GM23338 (cell line): ENCODE data around the gene GAGE12C. TPM values are rescaled to one million over a fixed set of nuclear protein-coding genes. Genes with fewer than 3 reads are reported as not detected.
"Not testable (repeated sequence)": the region's sequence is repeated elsewhere in the genome, so short reads cannot be mapped to it uniquely, and the experiment has no call there.

Source experiments
- ATAC-seq: fragments of 200-7000 bp; cut with Tn5 transposase; 3 replicates; pipeline ENCODE4 v1.9.1; 2020
- DNase-seq: peaks from one replicate; pipeline ENCODE4 v3.0.0-alpha.2; 2015; ENCODE audit warnings: low spot score
- H2AFZ ChIP-seq: fragments of 200-600 bp; sonication (generic); 2 replicates; pipeline ENCODE4 v1.8.0; 2016; ENCODE audit warnings: antibody characterized with exemption, mild to moderate bottlenecking, moderate library complexity
- H3F3A ChIP-seq: fragments of 200-600 bp; sonication (generic); replicated peaks from 2 replicates; pipeline ENCODE4 v1.8.0; 2017; ENCODE audit warnings: antibody characterized with exemption, mixed run types, low read depth
- H3K27ac ChIP-seq: fragments of 200-600 bp; sonication (generic); 2 replicates; pipeline ENCODE4 v1.6.1; 2016; ENCODE audit warnings: low read depth
- H3K27me3 ChIP-seq: fragments of 200-600 bp; sonication (generic); 2 replicates; pipeline ENCODE4 v1.8.0; 2016; ENCODE audit warnings: mild to moderate bottlenecking, mixed run types, moderate library complexity; ENCODE audit not compliant: insufficient read depth
- H3K36me3 ChIP-seq: fragments of 200-600 bp; sonication (generic); 2 replicates; pipeline ENCODE4 v1.8.0; 2016; ENCODE audit warnings: mild to moderate bottlenecking; ENCODE audit not compliant: insufficient read depth
- H3K4me1 ChIP-seq: fragments of 200-600 bp; sonication (generic); 2 replicates; pipeline ENCODE4 v1.8.0; 2016; ENCODE audit warnings: mild to moderate bottlenecking, moderate library complexity; ENCODE audit not compliant: insufficient read depth
- H3K4me2 ChIP-seq: fragments of 200-600 bp; sonication (generic); 2 replicates; pipeline ENCODE4 v1.7.1; 2017; ENCODE audit warnings: mixed run types
- H3K4me3 ChIP-seq: fragments of 200-600 bp; sonication (generic); 2 replicates; pipeline ENCODE4 v1.6.1; 2016; ENCODE audit warnings: mixed run types
- H3K79me2 ChIP-seq: fragments of 200-600 bp; sonication (generic); replicated peaks from 2 replicates; pipeline ENCODE4 v1.8.0; 2017; ENCODE audit warnings: mild to moderate bottlenecking; ENCODE audit not compliant: insufficient read depth
- H3K9me2 ChIP-seq: fragments of 200-600 bp; sonication (generic); 2 replicates; pipeline ENCODE4 v1.8.0; 2017; ENCODE audit not compliant: insufficient read depth
- H4K20me1 ChIP-seq: fragments of 200-600 bp; sonication (generic); replicated peaks from 2 replicates; pipeline ENCODE4 v1.8.0; 2017; ENCODE audit warnings: mild to moderate bottlenecking; ENCODE audit not compliant: insufficient read depth
- H3K27ac Mint-ChIP-seq: 2 replicates; pipeline ENCODE4 v1.8.0; 2020; ENCODE audit warnings: inconsistent platforms, mild to moderate bottlenecking, moderate library complexity, mixed read lengths
- H3K27me3 Mint-ChIP-seq: 3 replicates; pipeline ENCODE4 v1.8.0; 2022; ENCODE audit warnings: low read depth, mild to moderate bottlenecking, moderate library complexity, mixed read lengths, inconsistent platforms; ENCODE audit not compliant: insufficient read depth, poor library complexity
- H3K36me3 Mint-ChIP-seq: 3 replicates; pipeline ENCODE4 v1.8.0; 2021; ENCODE audit warnings: low read depth, mild to moderate bottlenecking, inconsistent platforms, moderate library complexity, mixed read lengths
- H3K4me1 Mint-ChIP-seq: 3 replicates; pipeline ENCODE4 v1.8.0; 2020; ENCODE audit warnings: mild to moderate bottlenecking, inconsistent platforms, mixed read lengths
- H3K4me3 Mint-ChIP-seq: 3 replicates; pipeline ENCODE4 v1.8.0; 2021; ENCODE audit warnings: moderate library complexity, mild to moderate bottlenecking, inconsistent platforms, mixed read lengths
- H3K9me3 Mint-ChIP-seq: 3 replicates; pipeline ENCODE4 v1.8.0; 2020; ENCODE audit warnings: moderate library complexity, mild to moderate bottlenecking, inconsistent platforms, mixed read lengths
- long read RNA-seq: library from polyadenylated mRNA; unstranded; transcript quantifications from one replicate; pipeline ENCODE4 v2.0.0, GENCODE V29; 2020; ENCODE audit not compliant: unreplicated experiment
- polyA plus RNA-seq: library from polyadenylated mRNA; unstranded; fragments of >200 nt; fragmentation: Nextera tagmentation; extraction: Ambion mirVana; gene quantifications from 2 replicates; pipeline ENCODE4 v1.2.1, GENCODE V29; 2016
- total RNA-seq: library from RNA; depleted of rRNA; stranded (reverse); fragments of >200 nt; shearing (Covaris generic); gene quantifications from 2 replicates; pipeline ENCODE4 v1.2.3, GENCODE V29; 2014; rRNA removed

The GAGE12C gene, protein sequence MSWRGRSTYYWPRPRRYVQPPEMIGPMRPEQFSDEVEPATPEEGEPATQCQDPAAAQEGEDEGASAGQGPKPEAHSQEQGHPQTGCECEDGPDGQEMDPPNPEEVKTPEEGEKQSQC
- not detected in 2 replicates for total RNA-seq
- not detected in 2 replicates for polyA plus RNA-seq
- long read RNA-seq = 0 reads

GRCh38 chrX:49531877-49532276, at the start of gene GAGE12C:
Gene GAGE12C (plus strand): TSS chrX:49532177. CDS start chrX:49533332, 1,155 bp downstream.
- ATAC-seq, H2AFZ ChIP-seq, H3K27me3 ChIP-seq: not testable (repeated sequence)

DNA sequence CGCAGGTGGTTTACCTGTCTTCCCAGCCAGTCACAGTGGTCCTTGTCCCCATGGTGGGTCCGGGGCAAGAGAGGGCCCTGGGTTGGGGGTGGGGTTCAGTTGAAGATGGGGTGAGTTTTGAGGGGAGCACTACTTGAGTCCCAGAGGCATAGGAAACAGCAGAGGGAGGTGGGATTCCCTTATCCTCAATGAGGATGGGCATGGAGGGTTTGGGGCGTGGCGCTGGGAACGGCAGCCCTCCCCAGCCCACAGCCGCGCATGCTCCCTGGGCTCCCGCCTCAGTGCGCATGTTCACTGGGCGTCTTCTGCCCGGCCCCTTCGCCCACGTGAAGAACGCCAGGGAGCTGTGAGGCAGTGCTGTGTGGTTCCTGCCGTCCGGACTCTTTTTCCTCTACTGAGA, 9.5 kb downstream of the GAGE12C start, which contains the start of gene GAGE12D:
TSS of gene GAGE12D (plus strand) at position 301 of the 400 bp plus-strand sequence. CDS start 1,155 bp downstream, outside the sequence.
- H3K4me3 ChIP-seq, H3K27ac ChIP-seq, H3K4me1 ChIP-seq, H3K79me2 ChIP-seq, H3F3A ChIP-seq, DNase-seq, ATAC-seq, H3K27me3 Mint-ChIP-seq, H3K4me2 ChIP-seq, H3K27me3 ChIP-seq, H4K20me1 ChIP-seq, H3K36me3 Mint-ChIP-seq, H3K4me3 Mint-ChIP-seq, H3K27ac Mint-ChIP-seq, H3K9me3 Mint-ChIP-seq, H3K4me1 Mint-ChIP-seq, H3K36me3 ChIP-seq, H2AFZ ChIP-seq, H3K9me2 ChIP-seq: not testable (repeated sequence)

More at GRCh38 chrX:49531877-49532276, at the start of gene GAGE12C:
- H3K9me2 ChIP-seq, DNase-seq, H3K27me3 Mint-ChIP-seq, H3K36me3 Mint-ChIP-seq, H3K79me2 ChIP-seq, H3K4me1 Mint-ChIP-seq, H3F3A ChIP-seq, H3K4me3 ChIP-seq, H3K27ac Mint-ChIP-seq, H3K4me2 ChIP-seq, H3K4me1 ChIP-seq, H3K9me3 Mint-ChIP-seq, H4K20me1 ChIP-seq, H3K36me3 ChIP-seq, H3K27ac ChIP-seq, H3K4me3 Mint-ChIP-seq: not testable (repeated sequence)

DNA sequence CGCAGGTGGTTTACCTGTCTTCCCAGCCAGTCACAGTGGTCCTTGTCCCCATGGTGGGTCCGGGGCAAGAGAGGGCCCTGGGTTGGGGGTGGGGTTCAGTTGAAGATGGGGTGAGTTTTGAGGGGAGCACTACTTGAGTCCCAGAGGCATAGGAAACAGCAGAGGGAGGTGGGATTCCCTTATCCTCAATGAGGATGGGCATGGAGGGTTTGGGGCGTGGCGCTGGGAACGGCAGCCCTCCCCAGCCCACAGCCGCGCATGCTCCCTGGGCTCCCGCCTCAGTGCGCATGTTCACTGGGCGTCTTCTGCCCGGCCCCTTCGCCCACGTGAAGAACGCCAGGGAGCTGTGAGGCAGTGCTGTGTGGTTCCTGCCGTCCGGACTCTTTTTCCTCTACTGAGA, 19.0 kb downstream of the GAGE12C start, which contains the start of gene GAGE12E:
TSS of gene GAGE12E (plus strand) at position 301 of the 400 bp plus-strand sequence. CDS start 1,155 bp downstream, outside the sequence.
- not testable (repeated sequence) for H3K27ac Mint-ChIP-seq, H3K27ac ChIP-seq, H3K27me3 ChIP-seq, H3K9me3 Mint-ChIP-seq, H3K79me2 ChIP-seq, DNase-seq, H3F3A ChIP-seq, H2AFZ ChIP-seq, H4K20me1 ChIP-seq, H3K4me3 Mint-ChIP-seq, H3K9me2 ChIP-seq, H3K36me3 Mint-ChIP-seq, H3K4me1 ChIP-seq, H3K36me3 ChIP-seq, H3K4me3 ChIP-seq, H3K4me1 Mint-ChIP-seq, H3K4me2 ChIP-seq, H3K27me3 Mint-ChIP-seq, ATAC-seq

DNA sequence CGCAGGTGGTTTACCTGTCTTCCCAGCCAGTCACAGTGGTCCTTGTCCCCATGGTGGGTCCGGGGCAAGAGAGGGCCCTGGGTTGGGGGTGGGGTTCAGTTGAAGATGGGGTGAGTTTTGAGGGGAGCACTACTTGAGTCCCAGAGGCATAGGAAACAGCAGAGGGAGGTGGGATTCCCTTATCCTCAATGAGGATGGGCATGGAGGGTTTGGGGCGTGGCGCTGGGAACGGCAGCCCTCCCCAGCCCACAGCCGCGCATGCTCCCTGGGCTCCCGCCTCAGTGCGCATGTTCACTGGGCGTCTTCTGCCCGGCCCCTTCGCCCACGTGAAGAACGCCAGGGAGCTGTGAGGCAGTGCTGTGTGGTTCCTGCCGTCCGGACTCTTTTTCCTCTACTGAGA, 28.6 kb downstream of the GAGE12C start, which contains the start of gene GAGE12F:
TSS of gene GAGE12F (plus strand) at position 301 of the 400 bp plus-strand sequence. CDS start 1,155 bp downstream, outside the sequence.
- H3K27ac Mint-ChIP-seq, H3K4me1 Mint-ChIP-seq: not testable (repeated sequence)

DNA sequence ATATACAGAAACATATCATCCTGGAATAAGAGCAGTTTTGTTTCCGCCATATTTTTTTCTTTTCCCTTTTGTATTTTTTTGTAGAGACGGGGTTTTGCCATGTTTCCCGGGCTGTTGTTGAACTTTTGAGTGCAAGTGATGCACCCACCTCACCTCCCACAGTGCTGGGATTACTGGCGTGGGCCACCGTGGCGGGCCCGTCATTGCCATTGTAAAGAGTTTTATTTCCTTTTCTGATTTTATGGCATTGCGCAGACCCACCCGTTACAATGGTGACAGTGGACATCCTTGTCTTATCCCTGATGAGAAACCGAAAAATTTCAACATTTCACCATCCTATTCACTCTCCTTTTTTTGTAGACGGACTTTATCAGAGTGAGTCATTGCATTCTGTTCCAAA, 36.8 kb downstream of the GAGE12C start:
- not testable (repeated sequence) for H3F3A ChIP-seq, H3K36me3 Mint-ChIP-seq, H3K27ac ChIP-seq, DNase-seq, H3K9me2 ChIP-seq, H4K20me1 ChIP-seq, H3K4me3 ChIP-seq, H3K27ac Mint-ChIP-seq, H3K4me3 Mint-ChIP-seq, H3K9me3 Mint-ChIP-seq, H3K4me2 ChIP-seq, ATAC-seq, H3K4me1 Mint-ChIP-seq, H3K27me3 ChIP-seq, H3K36me3 ChIP-seq, H3K27me3 Mint-ChIP-seq, H2AFZ ChIP-seq, H3K4me1 ChIP-seq, H3K79me2 ChIP-seq

More for the DNA sequence above, 28.6 kb downstream of the GAGE12C start, which contains the start of gene GAGE12F:
- H3K79me2 ChIP-seq, H3K36me3 Mint-ChIP-seq, DNase-seq, H3K36me3 ChIP-seq, H3K4me1 ChIP-seq, H3K4me3 Mint-ChIP-seq, H2AFZ ChIP-seq, H3K4me3 ChIP-seq, H3K9me2 ChIP-seq, H3K27ac ChIP-seq, ATAC-seq, H3F3A ChIP-seq, H3K9me3 Mint-ChIP-seq, H4K20me1 ChIP-seq, H3K4me2 ChIP-seq, H3K27me3 ChIP-seq, H3K27me3 Mint-ChIP-seq: not testable (repeated sequence)

- not testable (repeated sequence) for ATAC-seq, H3K4me1 Mint-ChIP-seq, H3K79me2 ChIP-seq, H3K4me2 ChIP-seq, H3K36me3 ChIP-seq, H3K9me3 Mint-ChIP-seq, H3K27me3 ChIP-seq, H3K9me2 ChIP-seq, H3F3A ChIP-seq, H3K27me3 Mint-ChIP-seq, H3K27ac Mint-ChIP-seq, H3K4me3 ChIP-seq, H4K20me1 ChIP-seq, H3K27ac ChIP-seq, H3K36me3 Mint-ChIP-seq, H3K4me1 ChIP-seq, H3K4me3 Mint-ChIP-seq, DNase-seq, H2AFZ ChIP-seq
Observed at GRCh38 chrX:49569152-49569551, 37.2 kb downstream of the GAGE12C start.
